HepG2 (cell line): ENCODE data around the gene ANKRD52. TPM values are rescaled to one million over a fixed set of nuclear protein-coding genes. Genes with fewer than 3 reads are reported as not detected.

ENCODE experiments used
- BRCA1 ChIP-seq: sonication (generic); formaldehyde crosslinking; IDR thresholded peaks from 2 replicates; pipeline ENCODE4 v1.4.0; 2020; ENCODE audit warnings: missing genetic modification reagents
- CENPT ChIP-seq: sonication (generic); formaldehyde crosslinking; IDR thresholded peaks from 2 replicates; pipeline ENCODE4 v1.8.0; 2022; ENCODE audit warnings: low read depth, mild to moderate bottlenecking, moderate library complexity, missing genetic modification reagents
- KMT2A ChIP-seq: sonication (generic); formaldehyde crosslinking; IDR thresholded peaks from 2 replicates; pipeline ENCODE4 v1.4.0; 2020; ENCODE audit warnings: missing genetic modification reagents
- MED1 ChIP-seq: sonication (generic); formaldehyde crosslinking; IDR thresholded peaks from 2 replicates; pipeline ENCODE4 v1.4.0; 2020; ENCODE audit warnings: missing genetic modification reagents
- MED8 ChIP-seq: sonication (generic); formaldehyde crosslinking; IDR thresholded peaks from 2 replicates; pipeline ENCODE4 v1.8.1; 2023; ENCODE audit warnings: mild to moderate bottlenecking, missing genetic modification reagents; ENCODE audit not compliant: insufficient replicate concordance
- MXD4 ChIP-seq: IDR thresholded peaks from 2 replicates; pipeline ENCODE4 v1.6.1; 2016; ENCODE audit warnings: mild to moderate bottlenecking, missing biosample characterization, missing genetic modification reagents
- NCOA1 ChIP-seq: sonication (generic); formaldehyde crosslinking; IDR thresholded peaks from 2 replicates; pipeline ENCODE4 v1.9.0; 2021; ENCODE audit warnings: missing genetic modification reagents
- NKX3-1 ChIP-seq: sonication (generic); formaldehyde crosslinking; IDR thresholded peaks from 2 replicates; pipeline ENCODE4 v1.5.0; 2020; ENCODE audit warnings: missing genetic modification reagents
- TBP ChIP-seq: sonication (generic); formaldehyde crosslinking; IDR thresholded peaks from 2 replicates; pipeline ENCODE4 v1.5.0; 2020; ENCODE audit warnings: missing genetic modification reagents
- YY1 ChIP-seq: IDR thresholded peaks from 2 replicates; pipeline ENCODE4 v1.6.1; 2011; ENCODE audit warnings: low read length, low read depth, moderate library complexity, mild to moderate bottlenecking; ENCODE audit not compliant: insufficient read depth, insufficient replicate concordance
- ZC3H13 ChIP-seq: sonication (generic); formaldehyde crosslinking; IDR thresholded peaks from 2 replicates; pipeline ENCODE4 v1.8.1; 2023; ENCODE audit warnings: mild to moderate bottlenecking, missing genetic modification reagents, moderate library complexity
- ZIK1 ChIP-seq: sonication (generic); formaldehyde crosslinking; IDR thresholded peaks from 2 replicates; pipeline ENCODE4 v1.5.0; 2020; ENCODE audit warnings: mild to moderate bottlenecking, low read depth, missing genetic modification reagents, borderline replicate concordance
- ZNF256 ChIP-seq: sonication (generic); formaldehyde crosslinking; conservative IDR thresholded peaks from 2 replicates; pipeline ENCODE4 v1.4.0; 2020; ENCODE audit warnings: missing genetic modification reagents
- ZNF34 ChIP-seq: sonication (generic); formaldehyde crosslinking; IDR thresholded peaks from 2 replicates; pipeline ENCODE4 v1.4.0; 2020; ENCODE audit warnings: mild to moderate bottlenecking, missing genetic modification reagents, borderline replicate concordance
- ZNF367 ChIP-seq: sonication (generic); formaldehyde crosslinking; IDR thresholded peaks from 2 replicates; pipeline ENCODE4 v1.4.0; 2020; ENCODE audit warnings: missing genetic modification reagents, borderline replicate concordance
- ZNF546 ChIP-seq: sonication (generic); formaldehyde crosslinking; conservative IDR thresholded peaks from 2 replicates; pipeline ENCODE4 v1.8.1; 2023; ENCODE audit warnings: mild to moderate bottlenecking, missing genetic modification reagents
- polyA plus RNA-seq, 8 experiments: library from polyadenylated mRNA; depleted of rRNA in 3 of 8; stranded (reverse) in 7 of 8; unstranded in 1 of 8; fragments of >200 nt; fragmentation: Illumina TruSeq in 4 of 8; extraction: Trizol in 4 of 8; gene quantifications; 2 replicates each; pipeline versions ENCODE4 v1.2.1 to v1.2.3, GENCODE V29; 2011 to 2016; ENCODE audit warnings: low read depth in 4 of 8, missing spikeins in 1 of 8, mixed read lengths in 1 of 8; ENCODE audit not compliant: insufficient read depth in 1 of 8
- total RNA-seq, 5 experiments: library from RNA; depleted of rRNA; stranded (reverse); fragments of >200 nt; fragmentation: Illumina TruSeq; extraction: Trizol; gene quantifications; 2 replicates each; pipeline ENCODE4 v1.2.3, GENCODE V29; 2016; ENCODE audit warnings: low read depth in 1 of 5
- TF ChIP-seq, protein P1 (sequence below): sonication (generic); formaldehyde crosslinking; IDR thresholded peaks from 2 replicates; pipeline ENCODE4 v1.5.1; 2020; ENCODE audit warnings: missing genetic modification reagents, mild to moderate bottlenecking, borderline replicate concordance
- TF ChIP-seq, protein P2 (sequence below): IDR thresholded peaks from 2 replicates; pipeline ENCODE4 v1.6.1; 2016; ENCODE audit warnings: control low read depth
- TF ChIP-seq, protein P3 (sequence below): sonication (generic); formaldehyde crosslinking; IDR thresholded peaks from 2 replicates; pipeline ENCODE4 v1.4.0; 2020; ENCODE audit warnings: missing genetic modification reagents, borderline replicate concordance
- TF ChIP-seq, protein P4 (sequence below): sonication (generic); formaldehyde crosslinking; IDR thresholded peaks from 2 replicates; pipeline ENCODE4 v1.5.1; 2020; ENCODE audit warnings: mild to moderate bottlenecking, missing genetic modification reagents

The ANKRD52 gene
- total and polyA plus RNA-seq, 2 of the 13 experiments (the other 11 are each of a cell fraction or from before 2014, with no cell fraction given) = 7.8 to 9.2 TPM

DNA sequence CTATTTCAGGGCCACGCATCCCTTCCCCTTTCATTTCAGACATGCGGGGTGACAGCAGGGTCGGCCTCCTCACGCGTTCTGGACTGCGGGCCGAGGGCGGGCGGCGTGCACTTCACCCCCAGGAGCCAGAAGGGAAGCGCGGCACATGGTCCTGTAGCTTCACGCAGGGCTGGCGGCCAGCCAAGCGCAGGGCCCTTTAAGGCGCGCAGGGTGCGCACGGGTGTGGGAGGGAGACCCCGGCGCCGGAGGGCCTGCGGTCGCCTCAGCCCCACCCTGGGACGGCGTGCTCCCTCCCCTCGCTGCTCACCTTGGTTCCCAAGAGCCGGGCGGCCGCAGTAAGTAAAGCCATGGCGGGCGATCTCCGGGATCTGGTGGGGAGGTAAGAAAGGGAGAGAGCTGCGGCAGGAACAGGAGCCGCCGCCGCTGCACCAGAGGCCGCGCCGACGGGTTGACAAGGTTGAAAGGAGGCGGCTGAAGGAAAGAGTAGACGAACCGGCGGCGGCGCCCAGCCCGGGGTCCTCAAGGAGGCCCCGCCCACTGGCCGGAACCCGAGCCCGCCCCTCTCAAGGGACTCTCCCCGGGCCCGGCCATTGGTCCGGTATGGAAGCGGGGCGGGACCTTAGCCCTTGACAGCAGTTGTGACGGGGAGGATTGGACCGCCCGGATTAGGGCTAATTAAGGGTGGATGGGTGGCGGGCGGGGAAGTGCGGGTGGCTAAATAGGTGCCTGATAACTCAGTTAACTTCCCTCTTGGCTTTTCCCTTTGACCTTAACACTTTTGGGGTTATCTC lies 41.9 kb upstream of the ANKRD52 start, which contains the start of gene CS (continued):
- TF ChIP-seq MXD4 = peak; percentile 79
- peak; percentile 52; the same call in 1 of the 2 replicates for TF ChIP-seq KMT2A
- TF ChIP-seq, protein P1, sequence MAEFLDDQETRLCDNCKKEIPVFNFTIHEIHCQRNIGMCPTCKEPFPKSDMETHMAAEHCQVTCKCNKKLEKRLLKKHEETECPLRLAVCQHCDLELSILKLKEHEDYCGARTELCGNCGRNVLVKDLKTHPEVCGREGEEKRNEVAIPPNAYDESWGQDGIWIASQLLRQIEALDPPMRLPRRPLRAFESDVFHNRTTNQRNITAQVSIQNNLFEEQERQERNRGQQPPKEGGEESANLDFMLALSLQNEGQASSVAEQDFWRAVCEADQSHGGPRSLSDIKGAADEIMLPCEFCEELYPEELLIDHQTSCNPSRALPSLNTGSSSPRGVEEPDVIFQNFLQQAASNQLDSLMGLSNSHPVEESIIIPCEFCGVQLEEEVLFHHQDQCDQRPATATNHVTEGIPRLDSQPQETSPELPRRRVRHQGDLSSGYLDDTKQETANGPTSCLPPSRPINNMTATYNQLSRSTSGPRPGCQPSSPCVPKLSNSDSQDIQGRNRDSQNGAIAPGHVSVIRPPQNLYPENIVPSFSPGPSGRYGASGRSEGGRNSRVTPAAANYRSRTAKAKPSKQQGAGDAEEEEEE (CRISPR knock-in tag) = peak; percentile 67; the same call in 1 of the 2 replicates
- no peak for TF ChIP-seq ZNF546
- peak; percentile 56; the same call in 1 of the 2 replicates for TF ChIP-seq ZNF34
- TF ChIP-seq ZNF367 (CRISPR knock-in tag) = no peak
- TF ChIP-seq BRCA1 (CRISPR knock-in tag) = no peak
- peak; percentile 92 for TF ChIP-seq NCOA1 (CRISPR knock-in tag)
- TF ChIP-seq MED1 (CRISPR knock-in tag) = no peak
- peak; percentile 71 for TF ChIP-seq MED8 (CRISPR knock-in tag)
- TF ChIP-seq, protein P2, sequence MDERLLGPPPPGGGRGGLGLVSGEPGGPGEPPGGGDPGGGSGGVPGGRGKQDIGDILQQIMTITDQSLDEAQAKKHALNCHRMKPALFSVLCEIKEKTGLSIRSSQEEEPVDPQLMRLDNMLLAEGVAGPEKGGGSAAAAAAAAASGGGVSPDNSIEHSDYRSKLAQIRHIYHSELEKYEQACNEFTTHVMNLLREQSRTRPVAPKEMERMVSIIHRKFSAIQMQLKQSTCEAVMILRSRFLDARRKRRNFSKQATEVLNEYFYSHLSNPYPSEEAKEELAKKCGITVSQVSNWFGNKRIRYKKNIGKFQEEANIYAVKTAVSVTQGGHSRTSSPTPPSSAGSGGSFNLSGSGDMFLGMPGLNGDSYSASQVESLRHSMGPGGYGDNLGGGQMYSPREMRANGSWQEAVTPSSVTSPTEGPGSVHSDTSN (CRISPR knock-in tag) = peak; percentile 62
- TF ChIP-seq CENPT (CRISPR knock-in tag) = peak; percentile 82
- TF ChIP-seq TBP (CRISPR knock-in tag) = no peak
- 0 out of 2 replicates have a peak, but pooled peaks have one; percentile 37 for TF ChIP-seq ZC3H13 (CRISPR knock-in tag)
- TF ChIP-seq, protein P3, sequence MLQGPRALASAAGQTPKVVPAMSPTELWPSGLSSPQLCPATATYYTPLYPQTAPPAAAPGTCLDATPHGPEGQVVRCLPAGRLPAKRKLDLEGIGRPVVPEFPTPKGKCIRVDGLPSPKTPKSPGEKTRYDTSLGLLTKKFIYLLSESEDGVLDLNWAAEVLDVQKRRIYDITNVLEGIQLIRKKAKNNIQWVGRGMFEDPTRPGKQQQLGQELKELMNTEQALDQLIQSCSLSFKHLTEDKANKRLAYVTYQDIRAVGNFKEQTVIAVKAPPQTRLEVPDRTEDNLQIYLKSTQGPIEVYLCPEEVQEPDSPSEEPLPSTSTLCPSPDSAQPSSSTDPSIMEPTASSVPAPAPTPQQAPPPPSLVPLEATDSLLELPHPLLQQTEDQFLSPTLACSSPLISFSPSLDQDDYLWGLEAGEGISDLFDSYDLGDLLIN (CRISPR knock-in tag) = no peak
- no peak for TF ChIP-seq YY1
- TF ChIP-seq, protein P4, sequence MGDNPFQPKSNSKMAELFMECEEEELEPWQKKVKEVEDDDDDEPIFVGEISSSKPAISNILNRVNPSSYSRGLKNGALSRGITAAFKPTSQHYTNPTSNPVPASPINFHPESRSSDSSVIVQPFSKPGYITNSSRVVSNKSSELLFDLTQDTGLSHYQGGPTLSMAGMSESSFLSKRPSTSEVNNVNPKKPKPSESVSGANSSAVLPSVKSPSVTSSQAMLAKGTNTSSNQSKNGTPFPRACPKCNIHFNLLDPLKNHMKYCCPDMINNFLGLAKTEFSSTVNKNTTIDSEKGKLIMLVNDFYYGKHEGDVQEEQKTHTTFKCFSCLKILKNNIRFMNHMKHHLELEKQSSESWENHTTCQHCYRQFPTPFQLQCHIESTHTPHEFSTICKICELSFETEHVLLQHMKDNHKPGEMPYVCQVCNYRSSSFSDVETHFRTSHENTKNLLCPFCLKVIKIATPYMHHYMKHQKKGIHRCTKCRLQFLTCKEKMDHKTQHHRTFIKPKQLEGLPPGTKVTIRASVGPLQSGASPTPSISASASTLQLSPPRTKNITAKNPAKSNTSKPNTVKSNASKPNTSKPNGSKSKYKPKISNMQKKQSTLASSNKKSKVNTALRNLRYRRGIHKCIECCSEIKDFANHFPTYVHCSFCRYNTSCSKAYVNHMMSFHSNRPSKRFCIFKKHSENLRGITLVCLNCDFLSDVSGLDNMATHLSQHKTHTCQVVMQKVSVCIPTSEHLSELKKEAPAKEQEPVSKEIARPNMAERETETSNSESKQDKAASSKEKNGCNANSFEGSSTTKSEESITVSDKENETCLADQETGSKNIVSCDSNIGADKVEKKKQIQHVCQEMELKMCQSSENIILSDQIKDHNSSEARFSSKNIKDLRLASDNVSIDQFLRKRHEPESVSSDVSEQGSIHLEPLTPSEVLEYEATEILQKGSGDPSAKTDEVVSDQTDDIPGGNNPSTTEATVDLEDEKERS (CRISPR knock-in tag) = 0 out of 2 replicates have a peak, but pooled peaks have one; percentile 10
- TF ChIP-seq ZNF256 (CRISPR knock-in tag) = no peak
- TF ChIP-seq ZIK1 = 0 out of 2 replicates have a peak, but pooled peaks have one; percentile 11
- no peak for TF ChIP-seq NKX3-1 (CRISPR knock-in tag)
